Endothelial cell of hepatic sinusoid (primary cell): ENCODE results near the gene ADGRL4.
"Not testable (repeated sequence)": the region's sequence is repeated elsewhere in the genome, so short reads cannot be mapped to it uniquely, and the experiment has no call there.

Experiments
- in situ Hi-C: cut with HindIII; loops from 2 replicates; pipeline ENCODE4 v1.10.0; 2017; ENCODE audit warnings: low sequenced_read_pairs

Gene ADGRL4

GRCh38 chr1:78919150-78919549 is 87.4 kb downstream of the ADGRL4 start:
- in situ Hi-C loops, result no loop called here

GRCh38 chr1:78918157-78918556 is 88.4 kb downstream of the ADGRL4 start:
- in situ Hi-C loops, result no loop called here

- in situ Hi-C loops, result no loop called here
These were observed 89.5 kb downstream of the ADGRL4 start for GRCh38 chr1:78916986-78917385.

- in situ Hi-C loops, result no loop called here
These were observed 92.6 kb downstream of the ADGRL4 start for GRCh38 chr1:78913950-78914349.

- in situ Hi-C loops, result no loop called here
These were observed 94.3 kb downstream of the ADGRL4 start for GRCh38 chr1:78911956-78912880.

- in situ Hi-C loops, result no loop called here
These were observed 103.9 kb downstream of the ADGRL4 start for GRCh38 chr1:78902641-78903040.

- in situ Hi-C loops, result no loop called here
These were observed 111.7 kb downstream of the ADGRL4 start for GRCh38 chr1:78894811-78895210.

GRCh38 chr1:78892260-78892840 is 114.2 kb downstream of the ADGRL4 start:
- in situ Hi-C loops, result no loop called here

GRCh38 chr1:78887458-78887857 is 119.1 kb downstream of the ADGRL4 start:
- in situ Hi-C loops, result no loop called here

- in situ Hi-C loops, result no loop called here
These were observed 121.7 kb downstream of the ADGRL4 start for GRCh38 chr1:78884685-78885452.

GRCh38 chr1:78880223-78880622 is 126.3 kb downstream of the ADGRL4 start:
- in situ Hi-C loops, result no loop called here

GRCh38 chr1:78875986-78876385 is 130.5 kb downstream of the ADGRL4 start:
- in situ Hi-C loops, result not testable (repeated sequence)

- in situ Hi-C loops, result not testable (repeated sequence)
These were observed 133.7 kb downstream of the ADGRL4 start for GRCh38 chr1:78872801-78873200.

GRCh38 chr1:78871249-78871648 is 135.3 kb downstream of the ADGRL4 start:
- in situ Hi-C loops, result no loop called here

GRCh38 chr1:78869136-78869535 is 137.4 kb downstream of the ADGRL4 start:
- in situ Hi-C loops, result loop anchor here (10.0 kb wide), 1 partner anchor 236 kb away; no protein-coding TSS in a partner anchor

GRCh38 chr1:78864175-78864574 is 142.4 kb downstream of the ADGRL4 start:
- in situ Hi-C loops, result loop anchor here (10.0 kb wide), 1 partner anchor 241 kb away; no protein-coding TSS in a partner anchor

GRCh38 chr1:78856096-78856495 is 150.4 kb downstream of the ADGRL4 start:
- in situ Hi-C loops, result no loop called here

- in situ Hi-C loops, result no loop called here
These were observed 151.3 kb downstream of the ADGRL4 start for GRCh38 chr1:78855258-78855657.

GRCh38 chr1:78854556-78854955 is 152.0 kb downstream of the ADGRL4 start:
- in situ Hi-C loops, result no loop called here

- in situ Hi-C loops, result no loop called here
These were observed 163.0 kb downstream of the ADGRL4 start for GRCh38 chr1:78843546-78843945.

GRCh38 chr1:78843111-78843510 is 163.4 kb downstream of the ADGRL4 start:
- in situ Hi-C loops, result no loop called here
